Jurkat, Clone E6-1 (cell line): ENCODE results near the gene RNF144A.

Experiments used
- DNase-seq: peaks from one replicate; pipeline ENCODE4 v3.0.0-alpha.2; 2011; ENCODE audit warnings: low read depth, low spot score
- H3K4me3 ChIP-seq: 2 replicates; pipeline ENCODE4 v1.5.1; 2011; ENCODE audit warnings: mild to moderate bottlenecking, low read length, control low read depth, moderate library complexity

The RNF144A gene

DNA sequence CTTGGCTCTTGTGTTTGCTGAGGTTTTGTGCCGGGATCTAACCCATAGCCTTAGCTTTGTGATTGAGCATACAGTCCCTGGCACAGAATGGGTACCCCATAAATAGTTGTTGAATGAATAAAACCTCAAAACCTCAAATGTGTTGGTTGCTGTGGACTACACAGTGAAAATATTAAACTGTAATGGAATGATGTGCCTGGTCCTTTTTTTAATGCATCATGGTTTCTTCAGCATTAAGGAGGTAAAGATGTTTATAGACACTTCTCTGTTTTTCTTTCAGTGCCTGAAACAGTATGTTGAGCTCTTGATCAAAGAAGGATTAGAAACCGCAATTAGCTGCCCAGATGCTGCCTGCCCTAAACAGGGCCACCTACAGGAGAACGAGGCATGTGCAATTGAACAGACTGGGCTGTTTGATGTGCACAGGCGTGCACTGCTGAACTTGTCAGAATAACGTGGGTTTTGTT is 97.0 kb downstream of the RNF144A start:
- DNase-seq = peak; percentile 37
- no peak overlapping the region for H3K4me3 ChIP-seq

DNA sequence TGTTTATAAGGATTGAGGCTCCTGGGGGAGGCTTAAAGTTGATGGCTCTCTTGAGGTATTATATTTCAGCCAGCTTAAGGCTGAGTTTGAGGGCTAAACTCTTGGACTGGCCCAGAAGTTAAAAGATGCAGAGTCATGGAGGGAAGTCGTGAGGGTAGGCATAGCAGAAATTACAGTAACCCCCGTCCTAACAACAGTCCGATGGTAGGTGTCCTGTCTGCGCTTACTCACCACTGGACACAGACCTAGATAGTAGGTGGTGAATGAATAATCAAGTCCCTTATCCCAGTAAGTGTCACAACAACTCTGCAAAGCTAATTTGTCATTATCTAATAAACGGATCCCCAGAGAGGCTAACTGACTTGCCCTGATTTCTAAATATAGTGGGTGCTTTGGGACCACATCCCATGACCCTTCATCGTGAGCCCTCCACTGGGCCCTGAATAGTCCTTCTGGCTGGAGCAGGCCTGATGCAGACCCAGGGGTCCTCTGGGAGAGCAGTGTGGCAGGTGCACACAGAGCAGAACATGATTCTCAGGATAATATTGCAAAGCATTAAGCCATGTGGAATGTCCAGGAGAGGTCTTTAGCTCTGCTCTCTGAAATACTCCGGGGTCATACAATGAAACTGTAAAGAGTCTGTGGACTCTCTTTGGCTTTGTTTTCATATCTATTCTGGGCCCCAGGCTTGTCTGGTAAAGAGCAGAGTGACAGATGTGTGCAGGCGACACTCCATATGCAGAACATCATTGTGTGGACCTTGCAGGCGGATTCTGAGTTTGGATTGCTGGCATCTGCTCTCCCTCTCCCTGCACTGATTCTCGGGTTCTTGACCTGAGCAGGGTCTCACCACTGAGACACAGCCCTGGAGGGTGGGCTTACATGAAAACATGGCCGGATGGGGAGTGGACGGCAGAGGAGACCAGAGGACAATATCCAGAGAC is 98.1 kb downstream of the RNF144A start:
- DNase-seq = no peak
- no peak overlapping the region for H3K4me3 ChIP-seq

DNA sequence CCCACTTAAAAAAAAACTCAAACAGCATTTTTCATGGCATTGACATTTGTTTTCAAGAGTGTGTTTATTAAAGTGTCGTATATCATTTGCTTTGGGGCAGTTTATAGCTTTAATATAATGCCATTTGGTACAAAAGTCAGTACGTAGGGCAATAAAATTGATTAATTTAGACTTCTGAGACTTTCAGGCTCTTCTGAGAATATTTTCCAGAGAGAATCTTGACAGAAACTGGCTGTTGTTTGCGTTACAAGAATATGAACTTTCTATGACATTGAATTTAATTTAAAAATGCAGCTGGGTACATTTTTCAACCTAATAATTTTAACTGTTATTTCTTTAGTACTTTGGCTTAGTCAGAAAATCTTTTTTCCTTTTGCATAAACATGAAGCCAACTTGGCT is 98.9 kb downstream of the RNF144A start:
- no peak overlapping the region for H3K4me3 ChIP-seq
- no peak for DNase-seq

DNA sequence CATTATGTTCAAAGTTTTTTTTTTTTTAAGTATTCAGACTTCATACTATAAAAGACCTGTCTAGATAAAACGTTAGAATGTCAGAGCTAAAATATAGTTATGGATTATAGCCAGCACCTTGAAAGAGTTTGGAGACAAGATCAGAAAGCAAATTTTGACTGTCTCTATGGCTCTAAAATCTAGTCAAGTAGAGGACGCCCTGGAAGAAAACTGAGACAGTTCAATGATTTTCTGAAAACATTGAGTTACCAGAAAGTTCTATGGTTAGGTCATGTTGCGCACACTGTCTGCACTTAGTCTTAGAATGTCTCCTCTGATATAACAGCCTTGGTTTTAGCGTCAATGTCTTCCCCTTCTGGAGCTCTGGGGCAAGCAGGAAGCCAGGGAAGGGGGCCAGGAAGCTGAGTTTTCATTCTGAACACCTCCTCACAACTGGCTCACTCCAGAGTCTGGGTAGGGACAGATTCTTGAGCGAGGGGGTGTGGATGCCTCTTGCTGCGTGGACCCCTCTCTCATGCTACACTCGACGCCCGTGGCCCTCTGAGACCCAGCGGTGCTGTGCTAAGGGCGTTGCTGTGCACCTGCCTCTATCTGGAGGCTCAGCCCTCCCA is 99.5 kb downstream of the RNF144A start:
- no peak for DNase-seq
- H3K4me3 ChIP-seq = no peak overlapping the region

DNA sequence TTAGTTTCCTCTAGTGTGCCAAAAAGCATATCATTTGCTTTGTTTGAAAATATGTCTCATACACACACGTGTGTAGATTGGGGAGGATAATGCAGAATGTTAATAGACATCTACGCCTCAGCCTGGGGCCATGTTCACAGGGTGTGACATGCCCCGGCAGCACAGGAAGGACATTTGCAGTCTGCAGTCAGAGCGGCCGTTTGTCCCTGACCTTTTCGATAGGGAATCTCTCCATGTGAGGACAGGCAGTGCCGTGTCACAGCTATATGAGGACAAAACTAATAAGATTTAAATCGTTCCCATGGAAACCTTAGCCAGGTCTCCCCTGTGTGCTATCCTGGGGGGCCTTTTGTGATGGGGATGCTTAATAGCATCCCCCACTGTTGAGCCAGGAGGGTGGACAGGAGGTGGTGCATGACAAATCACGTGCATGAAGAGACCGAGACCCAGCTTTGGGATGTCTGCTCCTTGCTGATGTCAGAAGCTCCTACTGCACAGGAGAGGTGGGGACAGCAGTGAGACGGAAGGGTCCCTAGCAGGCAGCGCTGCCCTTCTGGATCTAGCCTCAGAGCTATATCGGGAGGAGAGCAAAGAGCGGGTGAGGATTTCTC is 100.6 kb downstream of the RNF144A start:
- no peak for DNase-seq
- H3K4me3 ChIP-seq = no peak overlapping the region

DNA sequence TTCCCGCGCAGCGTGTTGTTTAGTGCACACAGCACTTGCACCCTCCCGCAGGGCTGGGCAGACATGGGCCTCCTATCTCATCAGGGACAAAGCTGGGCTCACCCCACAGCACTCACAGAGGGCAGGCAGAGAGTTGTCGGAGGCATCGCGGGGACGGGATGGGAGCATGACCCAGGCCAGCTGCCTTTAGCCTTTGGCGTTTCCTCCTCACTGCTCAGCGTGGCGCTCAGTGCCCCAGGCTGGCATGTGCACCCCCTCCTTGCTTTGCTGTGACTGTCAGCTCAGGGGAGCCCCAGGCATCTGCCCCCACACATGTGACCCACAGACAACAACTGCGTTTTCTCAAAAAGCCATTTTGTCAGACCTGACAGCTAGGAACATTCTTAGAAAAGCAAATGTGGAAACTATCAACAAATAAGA is 101.1 kb downstream of the RNF144A start:
- no peak overlapping the region for H3K4me3 ChIP-seq
- DNase-seq = no peak

DNA sequence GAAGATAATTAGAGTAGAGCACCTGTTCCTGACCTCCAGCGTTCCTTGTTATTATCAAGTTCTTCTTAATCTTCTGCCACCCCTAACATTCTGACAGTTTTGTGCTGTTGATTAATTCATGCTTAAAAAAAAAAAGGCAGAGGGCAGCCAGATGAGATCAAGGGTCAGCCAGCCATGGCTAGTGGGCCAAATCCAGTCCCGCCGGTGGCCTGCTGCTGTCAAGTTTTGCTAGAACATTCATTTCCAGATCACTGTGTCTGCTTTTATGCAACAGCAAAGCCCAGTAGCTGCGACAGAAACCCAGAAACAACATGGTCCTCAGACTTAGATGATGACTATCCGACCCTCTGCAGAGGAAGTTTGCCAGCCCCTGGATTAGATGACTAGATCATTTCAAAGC is 101.6 kb downstream of the RNF144A start:
- no peak for DNase-seq

DNA sequence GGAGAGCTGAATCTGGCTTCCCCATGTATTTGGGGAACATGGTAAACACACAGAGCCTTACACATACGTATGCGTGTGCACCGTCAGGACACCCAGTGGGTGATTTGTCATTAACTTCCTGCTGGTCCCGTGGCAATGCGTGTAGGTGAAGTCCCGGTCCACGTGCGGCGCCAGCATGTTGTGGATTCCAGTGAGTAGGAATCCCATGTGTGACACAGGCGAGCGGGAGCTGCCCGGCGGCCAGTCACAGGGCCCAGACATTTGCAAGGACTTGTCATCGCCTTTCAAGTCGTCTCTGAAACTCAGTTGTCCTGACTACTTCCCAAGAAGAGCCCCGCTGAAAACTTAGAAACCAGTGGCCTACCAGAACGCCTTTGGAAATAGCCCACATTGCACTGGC is 102.0 kb downstream of the RNF144A start:
- no peak for DNase-seq
- H3K4me3 ChIP-seq = no peak overlapping the region

More for the DNA sequence above, 101.6 kb downstream of the RNF144A start:
- H3K4me3 ChIP-seq = no peak overlapping the region

DNA sequence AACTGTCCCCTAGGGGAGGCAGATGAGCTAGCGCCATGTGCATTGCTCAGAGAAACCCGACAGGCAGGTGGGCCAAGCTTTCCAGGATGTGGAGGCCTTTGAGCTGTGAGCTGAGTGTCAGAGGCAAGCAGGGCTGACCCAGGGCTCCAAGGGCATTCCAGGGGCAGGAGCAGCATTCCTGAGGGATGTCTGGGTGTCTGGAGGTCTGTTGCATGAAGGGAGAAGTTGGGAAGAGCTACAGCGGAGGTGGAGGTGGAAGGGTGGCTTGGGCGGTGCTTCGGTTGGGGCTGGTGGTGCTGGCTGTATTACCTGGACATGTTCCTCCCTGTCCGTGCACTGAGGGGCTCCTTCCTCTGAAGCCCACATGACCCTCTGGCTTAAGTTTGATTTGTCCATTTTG is 102.8 kb downstream of the RNF144A start:
- no peak for DNase-seq
- H3K4me3 ChIP-seq = no peak overlapping the region

DNA sequence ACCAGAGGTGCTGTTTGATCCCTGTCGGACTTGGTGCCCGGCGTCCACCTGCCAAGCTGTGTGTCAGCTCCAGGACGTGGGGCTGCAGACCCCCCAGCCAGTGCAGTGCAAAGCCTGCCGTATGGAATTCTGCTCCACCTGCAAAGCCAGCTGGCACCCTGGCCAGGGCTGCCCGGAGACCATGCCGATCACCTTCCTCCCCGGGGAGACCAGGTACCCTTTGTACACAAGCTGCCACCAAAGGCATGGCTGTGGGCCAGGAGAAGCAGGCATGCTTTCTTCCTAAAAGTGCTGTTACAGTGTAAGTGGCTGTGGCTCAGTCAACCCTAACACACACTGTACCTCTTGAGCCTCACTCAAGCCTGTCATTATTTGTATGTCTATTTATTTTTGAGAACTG is 103.3 kb downstream of the RNF144A start:
- no peak overlapping the region for H3K4me3 ChIP-seq
- DNase-seq = no peak

DNA sequence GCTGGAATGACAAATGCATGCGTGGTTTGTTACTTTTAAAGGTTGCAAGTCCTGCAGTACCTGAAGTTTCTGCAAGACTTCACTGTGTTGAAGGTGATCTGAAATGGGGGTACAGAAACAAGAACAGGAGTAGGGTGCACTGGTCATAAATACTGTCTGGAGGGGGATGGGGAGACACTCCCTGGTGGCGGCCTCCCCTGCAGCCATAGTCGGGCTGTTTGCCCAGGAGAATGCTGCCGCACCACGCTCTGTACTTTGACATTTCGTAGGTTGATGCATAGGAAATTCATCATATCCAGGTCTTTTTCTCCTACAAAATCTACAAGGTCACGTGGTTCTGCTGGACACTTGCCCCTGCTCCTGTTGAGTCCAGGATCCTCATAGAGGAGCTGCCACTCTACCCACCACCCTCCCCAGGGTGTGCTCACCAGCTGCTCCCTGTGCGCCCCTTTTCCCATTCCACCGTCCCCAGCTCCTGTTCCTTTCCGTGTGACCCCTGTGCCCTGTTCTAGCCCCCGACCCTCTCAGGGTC is 103.8 kb downstream of the RNF144A start:
- H3K4me3 ChIP-seq = no peak overlapping the region
- no peak for DNase-seq

DNA sequence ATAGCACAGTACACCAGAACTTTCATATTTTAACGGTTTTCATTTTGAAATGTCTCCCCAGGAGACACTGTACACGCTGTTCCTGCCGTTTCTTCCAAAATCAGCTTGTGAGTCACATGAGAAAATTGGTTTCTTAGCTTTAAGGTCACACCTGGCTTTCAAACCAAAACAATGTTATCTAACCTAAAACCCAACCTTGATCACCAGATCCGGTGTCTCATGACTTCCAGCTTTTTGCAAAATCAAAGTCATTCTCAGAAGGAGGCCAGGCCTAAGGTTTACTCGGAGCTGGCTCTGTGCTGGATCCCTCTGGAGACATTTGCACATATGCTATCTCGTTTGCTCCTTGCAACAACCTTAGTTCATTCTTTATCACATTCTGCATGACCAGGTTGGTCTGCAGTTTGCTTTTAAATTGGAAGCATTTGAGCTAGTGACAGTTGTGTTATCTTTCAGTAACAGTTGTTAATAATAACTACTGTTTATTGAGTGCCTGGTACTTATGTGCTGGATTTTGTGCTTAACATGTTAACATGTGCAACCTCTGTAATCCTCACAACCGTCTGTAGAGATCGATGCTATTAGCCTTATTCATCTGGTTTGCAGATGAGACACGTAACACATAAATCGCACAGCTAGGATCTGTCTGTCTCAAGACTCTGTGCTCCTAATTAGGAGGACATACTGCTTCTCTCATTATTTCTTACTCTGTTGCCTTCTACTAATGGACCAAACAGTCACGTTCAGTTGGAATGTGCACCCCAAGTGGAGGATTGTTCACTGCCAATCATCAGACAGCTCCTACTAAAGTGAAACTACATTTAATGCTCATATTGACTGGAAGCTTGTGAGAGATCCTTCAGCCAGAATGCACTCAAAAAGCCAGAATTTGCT is 105.5 kb downstream of the RNF144A start:
- H3K4me3 ChIP-seq = no peak overlapping the region
- DNase-seq = no peak

DNA sequence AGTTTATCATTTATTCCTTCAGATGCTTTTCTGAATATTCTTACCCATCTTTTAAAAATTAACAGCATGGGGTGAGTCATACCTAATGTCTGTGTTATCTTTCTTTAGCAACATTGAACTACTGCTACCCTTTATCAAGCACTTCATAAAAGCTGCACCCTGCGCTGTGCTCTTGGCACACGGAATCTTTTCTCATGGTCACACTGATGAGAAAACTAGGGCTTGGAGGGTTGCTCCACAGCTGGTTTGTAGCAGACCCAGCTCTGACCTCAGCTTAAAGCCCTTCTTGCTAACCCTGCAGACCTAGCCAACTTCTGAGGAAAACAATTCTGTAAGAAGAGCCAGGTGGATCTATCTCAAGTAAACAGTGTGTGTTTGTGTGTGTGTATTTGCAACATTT is 106.3 kb downstream of the RNF144A start:
- H3K4me3 ChIP-seq = no peak overlapping the region
- DNase-seq = no peak

DNA sequence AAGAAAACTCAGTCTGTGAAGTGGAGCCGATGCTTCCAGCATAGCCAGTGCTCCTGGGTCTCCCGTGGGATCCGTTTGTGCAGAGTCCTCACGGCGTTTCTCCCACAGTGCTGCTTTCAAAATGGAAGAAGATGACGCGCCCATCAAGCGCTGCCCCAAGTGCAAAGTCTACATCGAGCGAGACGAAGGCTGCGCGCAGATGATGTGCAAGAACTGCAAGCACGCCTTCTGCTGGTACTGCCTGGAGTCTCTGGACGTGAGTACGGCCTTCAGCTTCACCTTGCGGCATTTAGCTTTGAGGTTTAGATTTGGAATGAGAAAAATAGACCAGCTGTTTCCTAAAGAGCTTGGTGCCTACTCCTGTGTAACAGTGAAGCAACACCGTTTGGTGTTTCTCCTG is 107.0 kb downstream of the RNF144A start:
- no peak overlapping the region for H3K4me3 ChIP-seq
- DNase-seq = no peak

DNA sequence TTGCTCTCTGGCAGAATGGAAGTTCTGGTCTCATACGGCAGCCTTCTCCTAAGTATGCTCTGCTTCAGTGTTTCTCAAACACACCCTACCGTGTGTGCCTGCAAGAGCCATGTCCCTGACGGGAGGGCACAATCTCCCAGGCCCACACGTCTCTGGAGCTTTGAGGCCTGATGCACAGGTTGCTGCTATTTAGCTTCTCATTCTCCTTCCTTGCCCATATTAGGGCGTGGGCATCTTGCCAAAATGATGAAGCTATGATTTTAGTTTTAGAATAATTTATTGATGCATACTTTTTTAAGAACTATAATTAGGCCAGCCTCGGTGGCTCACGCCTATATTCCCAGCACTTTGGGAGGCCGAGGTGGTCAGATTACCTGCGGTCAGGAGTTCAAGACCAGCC is 107.9 kb downstream of the RNF144A start:
- H3K4me3 ChIP-seq = no peak overlapping the region
- DNase-seq = no peak

DNA sequence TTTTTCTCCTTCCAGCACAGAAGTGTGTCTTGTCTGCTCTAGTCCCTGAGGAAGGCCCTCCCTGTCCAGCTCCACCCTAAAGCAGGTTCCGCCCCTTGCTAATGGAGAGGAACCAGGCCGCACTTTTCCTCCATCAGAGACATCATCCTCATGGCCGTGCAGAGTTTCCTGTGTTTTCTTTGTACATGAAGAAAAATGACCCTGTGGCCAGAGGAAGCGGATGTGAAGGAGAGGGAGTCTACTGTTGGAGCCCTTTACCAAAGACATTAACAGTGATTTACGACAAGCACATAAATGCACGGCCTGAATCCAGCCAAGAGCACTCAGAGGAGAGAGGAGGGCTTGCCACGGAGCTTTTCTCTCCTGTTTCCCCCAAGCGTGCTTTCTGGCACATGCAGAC is 109.5 kb downstream of the RNF144A start:
- DNase-seq = no peak

DNA sequence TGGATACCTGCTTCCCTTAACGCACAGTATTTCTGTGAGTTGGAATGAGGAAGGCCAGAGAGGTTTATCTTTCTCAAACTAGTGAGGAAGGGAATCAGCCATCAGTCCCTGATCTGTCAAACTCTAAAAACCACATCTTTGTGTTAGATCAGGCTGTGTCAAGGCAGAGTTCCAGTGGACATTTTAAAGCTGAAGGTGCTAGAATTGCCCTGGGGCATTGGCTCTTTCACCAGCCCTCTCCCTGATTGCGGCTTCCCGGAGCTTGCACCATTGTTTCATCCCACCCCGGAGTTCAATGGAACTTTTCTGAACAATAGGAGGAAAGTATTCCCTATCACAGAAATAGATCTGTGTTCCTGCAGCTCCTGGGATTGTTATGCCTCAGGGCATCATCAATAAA is 110.2 kb downstream of the RNF144A start:
- no peak overlapping the region for H3K4me3 ChIP-seq
- no peak for DNase-seq

More for the DNA sequence above, 109.5 kb downstream of the RNF144A start:
- no peak overlapping the region for H3K4me3 ChIP-seq

DNA sequence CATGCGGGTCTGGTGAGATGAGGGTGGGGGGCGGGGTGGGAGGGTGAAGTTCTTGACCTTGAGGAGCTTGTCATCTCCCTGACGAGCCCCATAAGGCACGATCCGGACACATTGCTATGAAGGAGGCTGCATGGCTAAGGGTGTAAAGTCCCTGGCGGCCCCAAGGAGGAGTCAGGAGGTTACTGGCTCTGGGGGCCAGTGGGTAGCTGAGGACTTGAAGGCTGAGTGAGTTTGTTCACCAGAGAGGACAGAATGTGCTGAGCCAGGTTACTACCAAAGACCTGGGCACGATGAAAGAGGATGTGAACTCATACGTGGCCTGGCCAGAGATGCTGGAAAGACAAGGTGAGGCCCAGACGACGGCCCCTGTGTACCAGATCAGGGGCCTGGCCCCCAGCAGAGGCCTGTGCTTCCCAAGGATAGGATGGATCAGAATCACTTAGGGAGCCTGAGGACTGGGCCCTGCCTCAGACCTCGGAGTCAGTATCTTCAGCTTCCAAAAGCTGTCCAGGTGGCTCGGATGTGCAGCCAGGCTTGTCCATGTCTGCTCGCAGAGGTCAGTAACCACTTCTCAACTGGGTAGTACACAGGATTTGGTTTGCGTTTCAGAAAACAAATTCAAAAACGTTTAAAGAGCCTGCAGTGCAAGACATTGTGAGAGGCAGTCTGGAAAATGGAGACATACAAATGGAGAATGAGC is 110.9 kb downstream of the RNF144A start:
- DNase-seq = no peak
- H3K4me3 ChIP-seq = no peak overlapping the region
